Measurements from ENCODE around the gene ILKAP.

ILKAP gene

DNA sequence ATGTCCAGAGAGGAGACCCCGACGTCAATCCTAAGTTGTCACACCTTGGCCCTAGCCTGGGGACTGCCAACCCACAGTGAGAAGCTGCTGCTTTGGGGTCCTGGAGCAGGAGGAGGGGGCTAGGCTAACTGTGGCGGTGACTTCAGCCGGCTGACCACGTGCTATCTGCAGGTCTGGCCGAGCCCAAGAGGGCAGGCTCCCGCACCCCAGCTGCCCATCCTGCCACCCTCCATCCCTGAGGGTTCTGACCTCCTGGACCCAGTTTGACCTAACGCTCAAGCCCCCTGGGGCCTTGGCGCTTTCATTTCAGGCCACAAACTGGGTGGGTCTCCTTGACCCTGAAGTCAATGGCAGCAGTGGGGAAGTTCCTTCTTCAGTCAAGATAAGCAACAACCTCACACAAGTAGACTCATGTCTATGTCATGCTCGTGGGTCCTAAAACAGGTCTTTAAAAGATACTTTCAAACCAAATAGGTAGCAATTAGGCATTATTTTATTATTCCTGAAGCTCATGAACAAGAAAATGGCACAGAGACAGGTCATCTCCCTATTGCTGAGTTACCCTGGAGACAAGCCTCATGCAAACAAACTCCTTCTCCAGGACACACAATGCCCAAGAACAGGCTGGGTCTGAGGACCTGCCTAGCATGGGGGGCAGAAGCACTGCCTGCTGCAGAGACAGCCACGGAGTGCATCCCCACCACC is 34.1 kb upstream of the ILKAP start:
- no peak for DNase-seq (ENCODE audit: low read depth, low spot score)

DNA sequence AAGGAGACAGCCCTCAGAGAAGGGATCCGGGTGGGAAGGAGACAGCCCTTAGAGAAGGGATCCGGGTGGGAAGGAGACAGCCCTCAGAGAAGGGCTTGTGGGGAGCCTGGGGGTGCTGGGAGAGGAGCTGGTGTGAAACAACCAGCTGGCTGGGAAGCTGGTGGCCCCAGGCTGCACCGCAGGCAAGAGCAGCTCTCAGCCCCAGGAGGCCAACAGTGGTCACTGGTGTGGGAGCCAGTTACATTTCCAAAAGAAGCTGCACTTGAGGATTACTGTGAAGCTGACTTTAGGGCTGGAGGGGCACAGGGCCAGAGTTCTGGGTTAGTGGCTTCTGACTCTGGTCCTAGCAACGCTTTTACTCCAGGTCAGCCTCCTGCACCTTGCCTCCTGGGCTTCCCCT is 33.1 kb upstream of the ILKAP start:
- DNase-seq (ENCODE audit: low read depth, low spot score), result no peak

DNA sequence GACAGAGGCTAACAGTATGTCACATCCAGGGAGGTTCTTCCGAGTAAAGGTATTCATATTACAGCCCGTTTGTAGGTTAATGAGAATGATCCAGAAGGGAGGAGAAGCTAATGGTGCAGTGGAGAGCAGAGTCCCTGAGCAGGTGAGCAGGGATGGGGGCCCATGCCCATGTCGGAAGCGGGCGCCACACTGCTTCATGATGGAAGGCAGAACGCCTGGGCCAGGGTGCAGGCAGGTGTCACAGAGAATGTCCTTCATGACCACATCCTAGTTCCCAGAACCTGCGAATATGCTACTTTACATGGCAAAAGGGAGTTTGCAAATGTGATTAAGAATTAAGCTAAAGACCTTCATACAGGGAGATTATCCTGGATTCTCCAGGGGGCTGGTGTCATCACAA is 32.4 kb upstream of the ILKAP start:
- DNase-seq (ENCODE audit: low read depth, low spot score), result no peak

DNA sequence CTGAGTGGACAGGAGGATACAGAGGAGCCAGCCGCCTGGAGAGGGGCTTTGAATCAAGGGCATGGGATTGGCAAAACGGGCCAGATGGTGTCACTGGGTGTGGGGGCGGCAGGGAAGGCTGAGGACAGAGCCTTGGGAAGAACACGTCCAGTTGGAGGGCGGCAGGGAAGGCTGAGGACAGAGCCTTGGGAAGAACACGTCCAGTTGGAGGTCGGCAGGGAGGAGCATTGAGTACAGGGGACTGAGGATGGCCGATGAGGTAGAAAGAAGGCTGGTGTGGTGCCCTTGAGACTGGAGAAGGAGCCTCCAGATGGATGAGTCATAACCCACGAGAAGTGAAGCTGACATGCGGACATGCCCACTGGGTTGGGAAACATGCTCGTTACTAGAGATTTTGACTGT is 31.8 kb upstream of the ILKAP start:
- DNase-seq (ENCODE audit: low read depth, low spot score), result no peak

DNA sequence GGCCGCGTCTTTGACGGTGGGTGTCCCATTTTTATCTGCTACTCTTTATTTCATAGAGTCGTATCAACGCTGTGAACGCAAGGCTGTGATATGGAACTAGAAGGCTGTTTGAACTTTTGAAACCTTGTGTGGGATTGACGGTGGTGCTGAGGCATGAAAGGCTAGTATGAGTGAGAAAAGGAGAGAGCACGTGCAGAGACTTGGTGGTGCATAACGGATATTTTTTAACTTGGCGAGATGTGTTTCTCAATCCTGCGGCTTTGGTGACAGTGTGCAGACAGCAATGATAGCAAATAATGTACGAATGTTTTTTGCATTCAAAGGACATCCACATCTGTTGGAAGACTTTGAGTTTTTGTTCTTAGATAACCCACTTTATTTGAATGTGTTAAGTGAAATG is 30.1 kb upstream of the ILKAP start:
- DNase-seq (ENCODE audit: low read depth, low spot score), result no peak

DNA sequence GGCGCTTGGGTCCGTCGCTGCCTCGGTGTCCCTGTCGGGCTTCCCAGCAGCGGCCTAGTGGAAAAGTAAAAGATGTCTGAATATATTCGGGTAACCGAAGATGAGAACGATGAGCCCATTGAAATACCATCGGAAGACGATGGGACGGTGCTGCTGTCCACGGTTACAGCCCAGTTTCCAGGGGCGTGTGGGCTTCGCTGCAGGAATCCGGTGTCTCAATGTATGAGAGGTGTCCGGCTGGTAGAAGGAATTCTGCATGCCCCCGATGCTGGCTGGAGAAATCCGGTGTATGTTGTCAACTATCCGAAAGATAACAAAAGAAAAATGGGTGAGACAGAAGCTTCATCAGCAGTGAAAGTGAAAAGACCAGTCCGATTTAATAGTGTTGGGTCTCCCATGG is 28.3 kb upstream of the ILKAP start:
- no peak for DNase-seq (ENCODE audit: low read depth, low spot score)

DNA sequence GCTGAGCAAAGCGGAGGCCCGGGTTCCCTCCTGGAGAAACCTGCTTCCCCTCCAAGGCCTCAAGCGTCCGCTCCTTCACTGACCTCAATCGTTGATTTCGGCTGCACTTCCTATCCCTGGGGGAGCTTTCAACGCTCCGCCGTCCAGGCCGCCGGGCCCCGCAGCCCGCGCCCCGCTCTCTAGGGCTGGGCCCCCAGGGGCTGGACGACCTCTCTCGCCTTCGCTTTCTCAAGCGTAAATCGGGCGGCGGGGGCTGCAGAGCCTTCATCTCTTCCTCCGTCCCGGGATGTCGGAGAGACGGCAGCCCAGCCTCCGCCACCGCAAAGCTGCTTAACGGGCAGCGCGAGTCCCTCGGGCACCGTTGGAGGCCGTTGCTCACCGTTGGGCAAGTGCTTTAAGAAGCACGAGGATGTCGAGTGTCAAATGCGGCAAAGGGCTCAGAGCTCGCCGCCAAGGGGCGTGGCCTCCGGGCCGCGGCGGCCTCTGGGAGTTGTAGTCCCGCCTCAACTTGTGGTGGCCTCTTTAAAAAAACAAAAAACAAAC is 27.8 kb upstream of the ILKAP start:
- no peak for DNase-seq (ENCODE audit: low read depth, low spot score)

DNA sequence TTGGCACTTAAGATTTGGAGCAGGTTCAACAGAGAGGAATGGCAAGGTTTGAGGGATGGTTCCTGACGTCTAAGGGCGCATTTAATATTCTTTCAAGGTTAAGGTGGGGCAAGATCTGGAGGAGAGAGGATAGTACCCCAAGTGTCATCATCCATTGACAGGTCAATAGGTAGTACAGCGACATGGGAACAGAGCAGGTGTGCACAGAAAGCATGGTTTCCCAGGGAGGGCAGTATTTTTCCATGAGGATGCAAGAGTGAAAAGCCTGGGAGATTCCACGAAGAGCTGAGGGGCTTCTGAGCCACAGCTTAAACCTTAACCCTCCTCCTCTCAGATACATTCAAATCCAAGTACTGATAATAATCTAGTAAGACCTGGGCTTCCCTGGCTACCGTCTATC is 27.2 kb upstream of the ILKAP start:
- no peak for DNase-seq (ENCODE audit: low read depth, low spot score)

DNA sequence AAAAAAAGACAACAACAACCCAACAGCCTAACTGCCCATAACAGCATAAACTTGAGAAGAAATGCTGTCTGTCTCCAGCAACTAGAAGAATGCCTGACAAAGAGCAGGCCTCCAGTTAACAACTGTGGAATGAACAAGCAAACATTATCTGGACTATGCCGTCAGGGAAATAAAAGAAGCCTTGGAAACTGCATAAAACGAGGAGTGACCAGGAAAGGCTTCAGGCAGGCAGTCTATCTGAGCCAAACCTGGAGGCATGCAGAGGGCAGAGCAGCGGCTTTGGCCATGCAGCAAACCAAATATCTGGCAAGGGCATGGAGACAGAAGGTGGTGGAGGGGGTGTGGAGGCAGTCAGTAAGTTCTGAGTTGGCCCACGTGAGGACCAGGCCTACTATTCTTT is 25.2 kb upstream of the ILKAP start:
- no peak for DNase-seq (ENCODE audit: low read depth, low spot score)

DNA sequence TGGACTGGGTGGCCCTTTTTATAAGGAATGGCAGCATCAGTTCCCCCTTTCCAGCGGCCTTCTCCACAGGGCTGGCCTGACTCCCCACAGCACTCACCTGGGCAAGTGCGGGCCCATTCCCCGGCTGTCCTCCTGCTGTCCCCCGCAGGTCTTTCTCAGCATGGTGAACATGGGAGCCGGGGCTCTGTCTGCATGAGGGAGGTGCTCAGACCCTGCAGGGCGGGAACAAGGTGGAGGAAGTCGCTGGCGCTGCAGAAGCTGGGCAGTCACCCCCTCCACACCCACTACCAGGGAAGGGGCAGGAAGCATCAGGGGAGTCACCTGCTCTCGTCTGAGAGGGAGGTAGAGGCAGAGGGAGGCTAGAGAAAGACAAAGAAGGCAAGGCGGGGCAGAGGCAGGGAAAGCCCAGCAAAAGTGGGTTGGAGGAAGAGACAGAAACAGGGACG is 24.1 kb upstream of the ILKAP start:
- DNase-seq (ENCODE audit: low read depth, low spot score), result no peak

DNA sequence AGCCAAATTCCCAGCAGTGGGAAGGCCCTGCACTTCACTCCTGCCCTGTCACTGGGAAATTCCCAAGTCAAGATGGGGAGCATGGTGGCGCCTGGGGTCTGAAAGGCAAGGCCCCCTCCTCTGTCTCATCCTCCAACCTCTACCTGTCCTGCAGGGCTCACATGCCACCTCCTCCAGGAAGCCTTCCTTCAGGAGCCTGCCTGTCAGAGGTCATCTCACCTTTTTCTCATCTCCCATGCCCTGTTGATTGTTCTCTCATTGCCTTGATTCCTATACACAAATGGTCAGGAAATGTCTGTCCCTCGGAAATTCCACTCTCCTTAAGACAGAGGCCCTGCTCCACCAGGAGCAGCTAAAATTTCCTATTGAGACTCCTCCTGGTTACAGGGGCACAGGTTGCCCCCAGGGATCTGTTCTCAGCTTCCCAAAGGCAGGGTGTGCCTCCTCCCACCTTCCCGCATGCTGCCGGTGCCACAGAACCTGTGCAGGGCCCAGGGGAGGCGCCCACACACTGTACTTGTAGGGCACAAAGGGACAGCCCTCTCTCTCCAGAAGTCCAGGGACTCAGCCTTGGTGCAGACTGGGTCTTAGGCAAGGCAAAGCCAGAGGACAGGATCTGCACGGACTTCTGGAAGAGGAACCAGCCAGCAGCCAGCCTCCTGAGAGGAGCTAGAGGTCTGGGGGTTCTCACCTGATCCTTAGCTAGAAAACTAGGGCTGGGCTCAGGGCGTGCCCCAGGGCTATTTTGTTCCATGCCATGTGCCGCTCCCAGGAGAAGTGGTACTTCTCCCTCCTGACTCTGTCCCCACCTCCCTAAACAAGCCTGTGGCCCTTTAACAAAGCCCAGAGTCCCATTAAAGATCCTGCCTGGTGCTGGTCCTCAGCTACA is 23.4 kb upstream of the ILKAP start:
- no peak for DNase-seq (ENCODE audit: low read depth, low spot score)

DNA sequence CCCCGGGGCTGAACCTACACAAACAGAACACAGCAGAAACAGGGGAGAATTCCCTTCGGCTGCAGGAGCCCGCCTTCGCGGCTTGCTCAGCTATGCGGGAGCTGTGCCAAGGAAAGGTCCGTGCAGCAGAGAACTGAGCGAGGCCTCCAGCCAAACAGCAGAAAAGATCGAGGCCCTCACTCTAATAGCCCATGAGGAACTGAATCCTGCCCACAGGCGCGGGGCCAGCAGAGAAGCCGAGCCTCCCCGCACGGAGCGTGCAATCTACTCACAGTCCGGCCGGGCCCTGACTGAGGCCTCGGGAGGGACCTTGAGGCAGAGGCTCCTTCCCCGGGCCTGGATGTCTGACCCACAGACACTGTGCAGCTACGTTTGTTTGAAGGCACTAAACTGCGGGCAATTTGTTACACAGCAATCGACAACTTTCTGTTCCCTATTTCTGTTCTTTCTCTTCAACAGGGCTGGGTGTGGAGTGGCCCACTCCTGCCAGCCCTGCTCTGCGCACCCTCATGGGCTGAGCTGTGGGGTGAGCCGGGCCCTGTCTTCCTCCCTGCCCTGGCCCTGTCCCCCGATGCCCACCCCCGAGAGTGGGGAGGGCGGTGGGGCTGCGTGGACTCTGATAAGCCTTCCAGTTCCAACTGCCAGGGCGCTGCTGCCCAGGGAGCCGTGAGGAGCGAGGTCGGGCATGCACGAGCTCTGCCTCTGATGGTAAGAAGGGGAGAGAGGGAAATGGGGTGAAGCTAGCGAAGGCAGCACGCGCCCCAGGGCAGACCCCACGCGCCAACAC is 22.6 kb upstream of the ILKAP start:
- no peak for DNase-seq (ENCODE audit: low read depth, low spot score)

DNA sequence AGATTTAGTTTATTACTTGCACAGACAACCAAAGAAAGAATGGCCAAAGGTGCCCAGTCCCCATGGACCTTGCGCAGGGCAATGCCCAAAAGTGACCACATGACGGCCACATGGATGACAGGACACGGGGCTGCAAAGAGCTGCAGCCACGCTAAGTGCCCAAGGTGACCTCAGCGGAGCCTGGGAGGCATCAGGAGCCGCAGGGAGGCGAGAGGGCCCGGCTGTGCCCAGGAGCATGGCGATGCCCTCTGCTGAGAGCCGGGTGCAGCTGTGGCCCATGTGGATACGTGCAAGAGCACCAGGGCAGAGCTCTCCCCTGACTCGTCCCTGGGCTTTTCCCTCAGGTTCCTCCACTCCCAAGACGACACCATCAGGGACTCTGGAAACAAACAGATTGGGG is 21.6 kb upstream of the ILKAP start:
- no peak for DNase-seq (ENCODE audit: low read depth, low spot score)

DNA sequence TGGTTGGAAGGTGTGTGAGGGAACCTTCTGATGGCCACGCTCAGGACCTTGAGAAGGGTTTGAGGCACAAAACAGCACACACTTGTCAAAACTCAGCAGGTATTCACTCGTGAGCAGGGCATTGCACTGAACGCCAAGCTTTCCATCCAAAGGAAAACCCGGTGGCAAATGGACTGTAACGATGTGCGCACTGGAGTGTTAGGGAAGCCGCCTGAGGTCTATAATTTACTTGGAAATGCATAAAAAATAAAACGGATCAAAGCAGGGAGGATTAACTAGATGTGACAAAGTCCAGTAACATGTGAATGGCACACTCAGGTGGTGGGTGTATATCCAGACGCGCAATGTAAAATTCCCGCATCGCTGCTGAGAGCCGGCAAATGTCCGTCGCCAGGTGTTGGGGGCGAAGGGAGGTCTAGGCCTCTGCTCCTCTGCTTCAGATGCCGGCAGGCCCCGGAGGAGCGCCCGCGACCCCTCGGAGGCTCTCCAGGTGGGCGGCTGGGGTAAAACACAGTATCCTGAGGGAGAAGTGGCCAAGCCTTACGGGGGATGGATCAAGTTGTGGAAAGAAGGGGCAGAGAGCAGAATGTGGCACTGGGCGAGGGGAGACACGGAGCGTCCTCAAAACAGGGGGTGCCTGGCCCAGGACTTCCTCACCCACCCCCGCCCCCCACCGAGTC is 21.0 kb upstream of the ILKAP start:
- DNase-seq (ENCODE audit: low read depth, low spot score), result no peak

DNA sequence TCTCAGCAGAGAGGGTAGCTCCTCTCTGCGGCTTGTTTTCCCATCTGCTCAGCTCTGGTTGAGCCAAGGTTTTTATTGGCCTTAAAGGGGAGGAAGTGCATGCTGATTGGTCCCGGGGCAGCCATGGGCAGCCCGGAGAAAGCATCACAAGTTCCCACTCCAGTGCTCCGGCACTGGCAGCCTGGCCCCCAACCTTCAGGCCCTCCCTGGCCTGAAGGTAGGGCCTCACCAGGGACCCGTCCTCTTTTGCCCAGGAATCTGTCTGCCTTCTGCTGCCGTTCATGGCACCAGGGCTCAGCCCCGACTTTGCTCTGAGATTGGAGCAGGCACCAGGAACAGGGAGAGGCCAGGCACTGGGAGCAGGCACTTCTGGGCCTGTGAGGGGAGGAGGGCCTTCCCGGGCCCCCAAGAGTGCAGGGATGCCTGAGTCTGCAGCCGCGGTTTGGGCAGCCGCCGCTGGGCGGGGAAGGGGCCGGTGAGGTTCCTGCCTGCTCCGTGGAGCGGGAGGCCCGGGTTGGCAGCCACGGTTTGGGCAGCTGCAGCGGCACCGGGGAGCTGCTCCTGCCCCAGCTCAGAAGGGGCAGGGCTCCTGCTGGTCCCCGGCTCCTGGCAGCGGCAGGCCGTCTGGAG is 17.5 kb upstream of the ILKAP start:
- no peak for DNase-seq (ENCODE audit: low read depth, low spot score)

DNA sequence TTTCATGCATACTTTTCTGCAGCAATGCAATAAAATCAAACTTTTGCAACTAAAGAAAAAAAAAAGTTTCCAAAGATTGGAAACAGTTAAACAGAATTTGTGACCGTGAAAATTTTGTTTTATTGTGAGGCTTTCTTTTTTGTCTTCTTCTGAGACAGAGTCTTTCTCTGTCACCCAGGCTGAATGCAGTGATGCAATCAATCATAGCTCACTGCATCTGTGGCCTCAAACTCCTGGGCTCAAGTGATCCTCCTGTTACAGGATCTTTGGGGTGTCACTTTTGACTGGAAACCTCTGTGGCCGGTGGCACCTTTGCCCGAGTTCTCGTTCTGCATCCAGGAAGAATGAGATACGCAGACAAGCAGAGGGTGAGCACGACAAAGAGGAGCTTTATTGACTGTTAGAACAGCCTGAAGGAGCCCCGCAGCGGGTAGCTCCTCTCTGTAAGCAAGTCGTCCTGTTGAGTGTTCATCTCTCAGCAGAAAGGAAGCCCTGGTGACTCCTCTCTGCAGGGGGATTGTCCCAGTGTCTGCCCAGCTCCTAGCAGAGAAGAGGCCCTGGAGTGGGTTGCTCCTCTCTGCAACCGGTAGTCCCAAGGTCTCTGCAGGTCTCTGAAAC is 16.9 kb upstream of the ILKAP start:
- DNase-seq (ENCODE audit: low read depth, low spot score), result no peak

DNA sequence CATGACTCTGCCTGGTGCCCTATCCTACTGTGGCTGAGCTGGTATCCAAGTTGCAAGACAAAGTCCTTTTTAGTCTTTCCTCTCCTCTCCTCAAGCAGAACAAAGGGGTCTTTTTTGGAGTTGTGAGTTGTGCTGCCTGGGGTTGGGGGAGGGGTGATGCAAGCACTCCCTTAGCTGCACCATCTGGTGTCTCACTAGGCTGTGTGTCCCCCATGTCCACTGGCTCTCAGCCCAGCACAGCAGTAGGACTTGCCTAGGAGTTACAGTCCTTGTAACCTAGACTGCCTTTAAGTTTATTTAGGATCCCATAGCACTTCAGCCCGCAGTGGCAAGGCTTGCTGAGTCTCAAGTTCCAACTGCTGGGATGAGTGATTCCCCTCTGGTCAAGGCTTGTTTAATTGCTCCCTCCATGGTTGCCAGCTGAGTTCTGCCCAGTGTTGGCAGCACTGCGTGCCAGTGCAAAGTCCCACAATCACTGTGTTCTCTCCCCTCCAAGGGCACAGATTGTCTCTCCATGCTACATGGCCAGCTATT is 13.2 kb upstream of the ILKAP start:
- no peak for DNase-seq (ENCODE audit: low read depth, low spot score)

DNA sequence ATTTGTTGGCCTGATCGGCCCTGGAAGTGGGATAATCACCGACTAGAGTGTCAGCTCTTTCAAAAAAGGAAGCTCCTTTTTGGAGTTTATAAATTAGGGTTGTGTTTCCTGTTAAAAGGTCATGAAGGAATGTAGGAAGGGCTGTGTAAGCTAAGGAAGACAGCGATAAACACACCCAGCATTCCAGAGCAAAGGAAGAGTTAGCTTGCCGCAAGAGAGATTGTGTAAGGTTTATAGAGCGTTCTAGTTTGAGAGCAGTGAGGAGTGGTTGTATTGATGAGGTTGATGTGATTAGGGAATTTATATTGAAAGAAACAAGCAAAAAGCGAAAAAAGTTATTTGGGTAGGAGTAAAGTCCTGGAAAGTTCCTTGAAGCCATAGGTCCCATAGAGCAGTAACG is 3.5 kb upstream of the ILKAP start:
- DNase-seq (ENCODE audit: low read depth, low spot score), result no peak

DNA sequence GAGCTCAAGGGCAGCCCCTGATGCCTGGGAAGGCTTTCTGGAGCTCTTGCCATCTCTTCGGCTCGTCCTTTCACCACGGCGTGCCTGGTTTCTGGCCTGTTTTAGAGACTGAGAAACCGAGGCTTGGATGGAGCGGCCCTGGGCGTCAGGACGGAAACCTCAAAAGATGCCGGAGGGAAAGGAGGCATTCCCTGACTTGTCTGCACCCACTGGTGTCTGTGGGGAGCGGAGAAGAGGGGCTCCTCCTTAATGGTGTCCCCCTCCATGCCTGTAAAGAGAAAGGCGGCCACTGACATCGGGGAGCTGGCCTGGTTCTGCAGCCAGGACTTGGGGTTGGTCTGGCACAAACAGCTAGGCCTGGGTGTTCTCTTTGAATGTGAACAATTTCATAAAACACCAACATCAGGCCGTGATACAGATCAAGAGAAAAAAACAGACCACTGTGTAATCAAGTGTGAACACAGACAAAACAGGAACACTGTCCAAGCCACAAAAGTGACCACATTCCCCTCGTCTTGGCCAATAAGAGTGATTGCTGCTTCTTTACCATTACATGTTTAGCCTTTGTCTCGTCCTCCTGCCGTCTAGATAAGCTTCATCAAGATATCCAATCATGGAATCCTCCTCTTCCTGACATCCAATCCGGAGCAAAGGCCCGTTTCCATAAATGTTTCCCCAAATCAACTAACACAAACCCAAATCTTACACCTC is 633 bp upstream of the ILKAP start:
- no peak for DNase-seq (ENCODE audit: low read depth, low spot score)

Data from brain pericyte (primary cell).